HFF-Myc (cell line): ENCODE results near the gene UPF3A.

Source experiments
- DNase-seq: peaks from one replicate; pipeline ENCODE4 v3.0.0-alpha.2; 2011; ENCODE audit warnings: low read depth; ENCODE audit errors: extremely low read depth
- H3K4me3 ChIP-seq: replicated peaks from 2 replicates; pipeline ENCODE4 v1.5.1; 2011; ENCODE audit warnings: low read depth, mild to moderate bottlenecking, control low read depth, low read length
- CTCF ChIP-seq: IDR thresholded peaks from 2 replicates; pipeline ENCODE4 v1.5.1; 2012; ENCODE audit warnings: mild to moderate bottlenecking, low read depth, low read length, control low read depth; ENCODE audit errors: missing control alignments

Gene UPF3A

GRCh38 chr13:114299604-114300305 lies 18.4 kb downstream of the UPF3A start:
- TF ChIP-seq CTCF = no peak
- H3K4me3 ChIP-seq = no peak overlapping the region
- no peak for DNase-seq

DNA sequence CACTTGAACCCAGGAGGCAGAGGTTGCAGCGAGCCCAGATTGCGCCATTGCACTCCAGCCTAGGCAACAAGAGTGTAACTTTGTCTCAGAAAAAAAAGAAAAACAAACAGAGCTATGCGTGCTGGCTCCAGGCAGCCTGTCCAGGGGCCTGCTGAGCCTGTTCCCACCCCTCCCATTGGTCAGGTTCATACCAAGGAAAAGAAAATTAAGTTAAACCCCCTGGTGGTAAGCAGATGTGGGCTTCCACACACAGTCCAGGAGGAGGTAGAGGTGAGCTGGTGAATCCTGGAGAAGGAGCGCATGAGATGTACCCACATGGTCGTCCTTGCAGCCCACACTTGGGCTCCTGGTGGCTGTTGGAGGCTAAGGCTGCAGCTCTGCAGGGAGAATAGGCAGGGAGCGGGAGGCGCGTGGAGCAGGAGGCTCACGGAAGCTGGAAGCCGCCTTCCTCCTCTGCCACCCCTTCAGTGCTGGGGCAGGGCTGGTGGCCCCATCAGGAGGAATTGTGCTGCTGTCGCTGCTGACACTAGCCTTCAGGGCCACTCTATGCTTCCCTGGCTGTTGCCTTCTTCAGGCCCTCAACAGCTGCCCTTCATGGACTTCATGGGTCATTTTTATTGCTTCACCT lies 22.4 kb downstream of the UPF3A start:
- no peak for DNase-seq
- TF ChIP-seq CTCF = no peak
- no peak overlapping the region for H3K4me3 ChIP-seq

DNA sequence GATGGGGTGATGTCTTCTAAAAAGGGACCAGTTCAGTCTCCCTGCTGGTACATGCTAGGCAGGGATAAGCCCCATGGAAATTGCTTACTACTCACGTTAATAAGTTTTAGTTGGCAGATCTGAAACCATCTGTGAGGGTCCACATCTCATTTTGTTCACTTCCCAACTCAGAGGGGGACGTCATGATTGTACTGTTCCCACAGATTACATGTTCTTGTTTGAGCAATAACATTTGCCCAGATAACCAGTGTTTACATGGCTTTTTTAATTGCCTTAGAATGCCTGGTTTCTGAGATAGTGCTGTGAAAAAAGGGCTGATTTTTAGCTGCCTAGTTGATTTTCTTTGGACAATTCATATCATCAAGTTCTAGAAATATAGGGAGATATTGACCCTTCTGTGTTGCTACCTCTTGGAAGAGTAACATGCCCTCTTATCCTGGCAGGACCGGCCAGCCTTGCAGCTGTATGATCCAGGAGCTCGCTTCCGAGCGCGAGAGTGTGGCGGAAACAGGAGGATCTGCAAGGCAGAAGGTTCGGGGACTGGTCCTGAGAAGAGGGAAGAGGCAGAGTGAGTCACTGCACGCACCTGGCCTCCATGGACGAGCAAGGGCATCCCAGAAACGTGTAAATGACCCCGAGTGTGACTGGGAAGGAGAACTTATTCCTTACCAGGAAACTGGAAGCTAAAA lies 23.1 kb downstream of the UPF3A start:
- H3K4me3 ChIP-seq = no peak overlapping the region
- DNase-seq = no peak
- no peak for TF ChIP-seq CTCF

- H3K4me3 ChIP-seq = no peak overlapping the region
- no peak for TF ChIP-seq CTCF
These were observed 27.7 kb downstream of the UPF3A start for GRCh38 chr13:114309086-114309485.

DNA sequence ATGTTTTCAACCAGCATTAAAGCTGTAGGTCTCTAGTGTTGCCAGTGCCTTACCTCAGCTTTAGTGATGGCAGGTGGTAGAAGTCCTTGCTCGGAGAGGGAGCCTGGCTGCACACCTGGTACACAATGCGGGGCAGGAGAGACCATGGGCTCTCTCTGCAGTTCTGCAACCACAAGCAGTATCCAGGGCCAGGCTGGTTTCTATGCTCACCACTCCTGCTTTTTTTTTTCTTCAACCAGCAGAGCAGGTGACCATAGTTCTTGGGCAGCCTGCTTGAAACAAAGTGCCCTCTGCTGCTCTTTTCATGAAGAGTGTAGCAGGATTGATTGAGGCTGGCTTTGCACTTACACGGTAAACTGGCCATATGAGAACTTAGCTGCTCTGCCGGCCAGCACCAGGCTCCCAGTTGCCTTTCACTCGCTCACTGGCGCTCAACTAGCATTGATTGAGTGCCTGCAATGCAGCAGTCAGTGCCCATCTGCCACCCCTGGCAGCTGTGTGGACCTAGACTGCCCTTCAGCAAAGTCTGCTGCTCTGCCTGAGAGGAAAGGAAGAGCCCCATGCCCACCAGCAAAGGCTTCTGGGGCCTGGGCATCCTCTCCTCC lies 28.5 kb downstream of the UPF3A start:
- no peak for TF ChIP-seq CTCF
- no peak for DNase-seq
- H3K4me3 ChIP-seq = no peak overlapping the region

More at GRCh38 chr13:114309086-114309485, 27.7 kb downstream of the UPF3A start:
- DNase-seq = no peak

DNA sequence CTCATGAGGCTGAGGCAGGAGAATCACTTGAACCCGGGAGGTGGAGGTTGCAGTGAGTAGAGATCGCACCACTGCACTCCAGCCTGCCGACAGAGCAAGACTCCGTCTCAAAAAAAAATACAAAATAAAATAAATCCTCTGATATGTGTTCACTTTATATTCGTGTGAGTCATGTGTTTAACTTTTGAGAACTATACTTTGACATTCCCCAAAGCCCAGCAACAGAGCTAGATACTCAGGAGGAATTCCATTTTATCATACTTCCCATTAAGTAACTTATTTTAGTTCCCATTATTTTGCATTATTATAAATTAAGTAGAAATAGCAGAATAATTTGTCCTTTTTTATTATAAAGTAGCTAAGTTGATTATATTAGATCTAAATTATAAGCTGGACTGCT lies 29.6 kb downstream of the UPF3A start:
- no peak for TF ChIP-seq CTCF
- H3K4me3 ChIP-seq = no peak overlapping the region
- no peak for DNase-seq
